ENCODE data around the gene SSRP1.

The SSRP1 gene

DNA sequence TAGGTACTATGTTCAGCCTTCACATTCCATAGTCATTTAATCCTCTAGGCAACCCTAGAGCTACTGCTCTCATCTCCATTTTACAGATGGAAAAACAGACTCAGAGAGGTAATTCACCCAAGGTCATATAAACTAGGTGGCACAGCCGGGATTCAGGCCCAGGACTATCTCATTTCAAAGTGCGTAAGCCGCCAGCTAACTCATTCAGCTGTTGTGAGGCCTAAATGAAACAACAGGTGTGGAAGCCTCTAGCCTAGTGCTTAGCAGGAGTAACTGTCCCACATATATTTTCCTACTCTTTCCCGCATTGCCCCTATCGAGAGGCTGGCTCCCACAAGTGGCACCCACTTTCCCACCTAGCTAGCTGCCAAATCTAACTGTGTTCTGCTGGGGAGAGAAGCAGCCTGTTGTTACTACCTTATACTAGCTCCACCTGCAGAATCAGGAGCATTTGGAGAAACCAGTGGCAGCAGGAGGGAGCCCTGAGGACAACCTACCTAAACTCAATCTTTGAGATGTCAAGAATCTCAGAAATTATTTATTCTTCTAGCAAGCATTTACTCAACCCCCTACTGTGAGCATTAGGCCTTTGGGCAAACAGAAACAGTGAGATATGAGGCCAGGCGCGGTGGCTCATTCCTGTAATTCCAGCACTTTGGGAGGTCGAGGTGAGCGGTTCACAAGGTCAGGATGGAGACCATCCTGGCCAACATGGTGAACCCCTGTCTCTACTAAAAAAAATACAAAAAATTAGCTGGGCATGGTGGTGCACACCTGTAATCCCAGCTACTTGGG, 24.4 kb upstream of the SSRP1 start:
- FAIRE-seq (no peak), DNase-seq (ENCODE audit: low spot score) (no peak)

DNA sequence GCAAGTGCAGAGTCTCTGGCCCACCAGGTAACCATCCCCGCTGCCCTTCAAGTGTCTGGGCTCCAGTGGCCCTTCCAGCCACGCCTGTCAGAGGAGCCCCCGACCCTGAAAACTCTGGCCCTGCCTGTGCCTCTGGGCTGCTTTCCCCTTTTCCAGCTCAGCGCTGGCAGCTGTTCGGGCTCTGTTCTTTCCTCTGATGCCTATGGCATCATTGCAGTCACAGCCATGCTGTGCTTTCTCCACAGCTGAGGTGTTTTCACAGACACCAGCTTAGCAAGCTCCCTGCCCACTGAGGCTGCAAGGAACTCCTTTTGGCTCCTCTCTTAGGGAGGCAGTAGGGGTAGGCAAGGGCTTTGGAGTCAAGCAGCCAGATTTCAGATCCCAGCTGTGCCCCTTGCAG, 23.7 kb upstream of the SSRP1 start:
- FAIRE-seq, result no peak
- DNase-seq (ENCODE audit: low spot score), result no peak

DNA sequence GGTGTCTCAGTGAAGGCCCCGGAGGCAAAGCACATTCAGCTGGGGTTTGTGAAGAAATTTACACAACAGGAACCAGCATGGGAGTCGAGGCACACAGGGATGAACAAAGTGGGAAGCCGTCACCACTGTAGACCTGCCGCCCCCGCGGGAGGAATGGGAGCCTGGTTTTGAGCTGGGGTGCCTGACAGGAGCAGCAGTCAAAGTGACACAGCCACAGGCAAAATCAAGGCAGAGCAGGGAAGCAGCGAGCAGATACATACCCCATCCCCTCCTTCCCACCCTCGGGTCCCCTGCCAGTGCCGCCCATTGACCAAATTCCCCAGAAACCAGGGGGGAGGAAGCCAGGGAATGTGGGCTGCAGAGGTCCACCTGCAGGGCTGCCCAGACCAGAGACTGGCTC, 23.3 kb upstream of the SSRP1 start:
- DNase-seq (ENCODE audit: low spot score) (no peak), FAIRE-seq (no peak)

- FAIRE-seq (no peak), DNase-seq (ENCODE audit: low spot score) (no peak)
Observed at GRCh38 chr11:57358543-57358961, 22.9 kb upstream of the SSRP1 start.

DNA sequence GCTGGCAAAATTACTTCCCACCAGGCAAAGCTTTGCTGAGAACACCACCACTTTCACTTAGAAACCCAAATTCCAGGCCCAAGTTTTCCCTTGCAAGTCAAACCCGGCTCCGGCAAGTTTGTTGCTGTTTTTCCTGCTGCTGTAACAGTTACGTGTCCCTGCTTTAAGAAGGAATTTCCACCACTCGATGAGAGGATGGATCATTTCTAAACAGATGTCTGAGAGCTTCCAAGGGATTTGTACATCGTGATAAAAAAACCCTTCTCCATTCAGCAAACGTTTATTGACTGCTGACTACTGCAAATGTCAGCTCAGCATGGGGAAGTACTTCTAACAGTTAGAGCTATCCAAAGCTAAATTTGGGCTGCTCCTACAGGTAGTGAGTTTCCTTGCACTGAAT, 22.2 kb upstream of the SSRP1 start:
- FAIRE-seq (no peak), DNase-seq (ENCODE audit: low spot score) (no peak)

- FAIRE-seq (no peak), DNase-seq (ENCODE audit: low spot score) (no peak)
Observed at GRCh38 chr11:57357310-57357709, 21.6 kb upstream of the SSRP1 start.

DNA sequence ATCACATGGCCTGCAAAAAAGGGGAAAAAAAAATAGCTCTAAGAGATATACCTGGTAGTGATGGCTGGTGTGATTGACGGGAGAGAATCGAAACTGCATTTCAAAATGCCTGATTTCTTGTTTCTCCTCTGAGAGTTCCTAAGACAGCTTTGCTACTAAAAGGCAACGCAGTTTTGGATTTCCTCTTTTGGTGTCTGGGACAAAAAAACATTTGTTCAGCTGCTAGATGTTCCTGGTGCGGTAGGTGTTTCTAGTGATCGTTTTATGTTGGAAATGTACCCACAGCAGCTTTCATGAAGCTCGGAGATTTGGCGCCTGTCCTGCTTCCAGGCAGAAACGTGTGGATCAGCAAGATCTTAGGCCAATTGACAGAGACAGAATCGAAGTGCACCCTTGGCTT, 20.6 kb upstream of the SSRP1 start:
- DNase-seq (ENCODE audit: low spot score), result no peak
- no peak for FAIRE-seq

- FAIRE-seq (no peak), DNase-seq (ENCODE audit: low spot score) (no peak)
Observed at GRCh38 chr11:57354699-57355098, 19.0 kb upstream of the SSRP1 start.

- FAIRE-seq (no peak), DNase-seq (ENCODE audit: low spot score) (no peak)
Observed at GRCh38 chr11:57353852-57354251, 18.2 kb upstream of the SSRP1 start.

DNA sequence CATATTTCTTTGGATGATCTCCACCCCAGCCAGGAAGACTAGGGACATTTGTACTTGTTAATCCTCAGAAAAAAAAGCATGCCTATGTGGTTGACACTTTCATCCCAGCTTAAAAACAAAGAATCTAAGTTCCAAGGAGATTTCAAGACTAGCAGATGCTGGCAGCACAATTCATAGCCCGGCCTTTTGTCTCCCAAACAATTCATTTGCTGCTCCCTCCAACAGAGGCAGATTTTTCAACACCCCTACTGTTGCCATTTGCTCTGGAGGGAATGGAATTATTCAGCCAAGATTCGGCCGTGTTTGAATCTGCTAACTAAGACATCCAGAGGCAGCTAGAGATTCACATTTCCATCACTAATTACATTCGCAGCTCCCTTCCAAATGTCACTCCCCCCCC, 17.8 kb upstream of the SSRP1 start:
- no peak for FAIRE-seq
- no peak for DNase-seq (ENCODE audit: low spot score)

- DNase-seq (ENCODE audit: low spot score) (no peak), FAIRE-seq (no peak)
Observed at GRCh38 chr11:57353036-57353435, 17.3 kb upstream of the SSRP1 start.

DNA sequence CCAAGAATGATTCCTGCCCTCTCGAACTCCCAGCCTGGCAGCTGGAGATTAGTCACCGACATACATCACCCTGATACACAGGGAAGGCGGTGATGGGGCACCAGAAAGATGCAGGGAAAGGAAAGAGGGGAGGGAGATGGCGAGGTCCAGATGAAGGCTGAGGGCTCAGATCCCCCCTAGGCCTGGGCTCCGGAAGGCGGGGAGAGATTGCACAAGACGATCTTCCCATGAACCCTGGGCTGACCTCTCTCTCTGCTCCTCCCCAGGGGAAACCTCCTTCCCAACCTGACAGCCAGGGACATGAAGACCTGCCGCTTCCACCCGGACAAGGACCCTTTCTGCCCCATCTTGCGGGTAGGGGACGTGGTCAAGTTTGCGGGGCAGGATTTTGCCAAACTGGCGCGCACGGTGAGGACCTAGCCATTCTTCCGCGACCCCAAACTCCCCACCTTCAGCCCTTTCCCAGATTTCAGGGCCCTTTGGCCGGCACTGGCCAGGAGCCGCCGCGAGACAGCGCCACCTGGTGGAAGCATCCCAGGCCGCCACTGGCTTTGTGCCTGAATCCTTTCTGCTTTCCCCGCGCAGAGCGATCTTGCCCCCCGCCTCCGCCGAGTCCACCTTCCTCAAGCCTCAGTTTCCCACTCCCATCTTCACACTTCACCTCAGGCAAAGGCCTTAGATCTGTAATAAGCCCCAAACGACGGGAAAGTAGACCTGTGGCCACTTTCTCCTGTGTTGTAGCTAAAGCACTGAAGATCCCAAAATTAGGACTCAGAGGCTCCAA, 14.0 kb upstream of the SSRP1 start:
- FAIRE-seq (peak; percentile 13), DNase-seq (ENCODE audit: low spot score) (peak; percentile 86)

DNA sequence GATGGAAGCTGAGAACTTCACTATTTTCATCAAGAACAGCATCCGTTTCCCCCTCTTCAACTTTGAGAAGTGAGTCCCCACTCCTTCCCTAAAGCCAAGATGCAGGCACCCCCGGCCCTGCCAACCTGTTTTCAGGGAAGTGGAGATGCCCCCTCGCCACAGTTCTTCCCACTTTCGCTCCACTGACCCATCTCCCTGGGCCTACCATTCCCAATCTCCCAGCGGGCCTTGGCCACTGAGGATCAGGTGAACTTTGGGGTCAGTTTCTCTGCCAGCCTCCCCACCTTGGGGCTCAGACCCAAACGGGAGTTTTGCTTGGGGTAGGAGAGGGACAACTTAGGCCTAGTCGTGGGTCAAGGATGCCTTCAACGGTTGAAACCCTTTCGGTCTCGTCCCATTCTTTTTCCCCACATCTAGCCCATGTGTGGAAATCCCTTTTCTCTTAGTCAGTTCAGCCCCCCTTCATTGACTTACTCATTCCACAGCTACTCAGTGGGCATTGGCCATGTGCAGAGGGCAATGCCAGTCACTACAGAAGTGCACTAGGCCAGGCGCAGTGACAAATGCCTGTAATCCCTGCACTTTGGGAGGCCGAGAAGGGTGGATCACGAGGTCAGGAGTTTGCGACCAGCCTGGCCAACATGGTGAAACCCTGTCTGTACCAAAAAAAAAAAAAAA, 13.1 kb upstream of the SSRP1 start:
- DNase-seq (ENCODE audit: low spot score), result no peak
- no peak for FAIRE-seq

DNA sequence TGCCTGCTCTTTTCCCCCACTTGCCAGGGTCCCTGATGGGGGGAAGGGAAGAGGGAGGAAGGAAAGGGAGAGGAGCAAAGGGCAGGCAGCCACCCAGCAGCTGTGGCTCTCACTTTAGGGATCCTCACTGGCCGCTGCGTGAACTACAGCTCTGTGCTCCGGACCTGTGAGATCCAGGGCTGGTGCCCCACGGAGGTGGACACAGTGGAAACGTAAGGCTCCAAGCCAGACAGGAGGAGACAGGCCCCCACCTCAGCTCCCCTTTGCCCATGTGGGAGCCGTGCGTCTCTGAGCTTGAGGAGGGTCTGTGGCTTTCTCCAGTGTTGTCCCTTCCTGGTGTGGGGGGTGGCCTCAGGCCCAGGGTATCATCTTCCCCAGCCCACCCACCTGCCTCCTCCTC, 12.4 kb upstream of the SSRP1 start:
- DNase-seq (ENCODE audit: low spot score) (no peak), FAIRE-seq (no peak)

GRCh38 chr11:57347336-57347735, 11.6 kb upstream of the SSRP1 start:
- FAIRE-seq, result no peak
- no peak for DNase-seq (ENCODE audit: low spot score)

DNA sequence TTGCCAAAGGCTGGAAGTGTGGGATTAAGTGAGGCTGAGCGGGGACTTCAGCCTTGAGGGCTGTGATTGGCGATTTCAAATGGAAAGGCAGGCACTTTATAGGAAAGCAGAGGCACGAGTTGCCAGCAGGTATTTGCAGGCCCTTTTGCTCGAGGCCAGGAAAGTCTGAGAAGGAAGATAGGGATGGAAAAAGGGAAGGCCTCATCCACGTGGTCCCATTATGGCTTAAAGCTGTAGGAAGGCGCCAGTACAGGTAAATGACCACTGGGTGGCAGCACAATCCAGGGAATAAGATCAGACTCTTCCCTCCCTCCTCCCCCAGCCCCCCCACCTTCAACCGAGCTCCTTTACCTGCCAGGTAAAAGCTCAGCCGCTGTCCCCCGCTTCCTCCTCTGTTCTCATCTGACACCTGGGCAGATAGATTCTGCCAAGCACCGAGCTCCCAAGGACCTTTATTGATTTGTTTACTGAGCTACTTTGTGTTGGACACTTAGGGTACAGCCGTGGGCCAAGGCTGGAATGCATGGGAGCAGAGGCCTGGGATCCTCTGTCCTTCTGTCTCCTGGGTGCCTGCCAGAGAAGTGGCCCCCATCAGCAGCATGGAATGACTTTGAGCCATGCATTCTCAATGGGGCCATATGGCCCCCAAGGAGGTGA, 10.0 kb upstream of the SSRP1 start:
- DNase-seq (ENCODE audit: low spot score), result peak; percentile 75
- FAIRE-seq, result peak; percentile 59

DNA sequence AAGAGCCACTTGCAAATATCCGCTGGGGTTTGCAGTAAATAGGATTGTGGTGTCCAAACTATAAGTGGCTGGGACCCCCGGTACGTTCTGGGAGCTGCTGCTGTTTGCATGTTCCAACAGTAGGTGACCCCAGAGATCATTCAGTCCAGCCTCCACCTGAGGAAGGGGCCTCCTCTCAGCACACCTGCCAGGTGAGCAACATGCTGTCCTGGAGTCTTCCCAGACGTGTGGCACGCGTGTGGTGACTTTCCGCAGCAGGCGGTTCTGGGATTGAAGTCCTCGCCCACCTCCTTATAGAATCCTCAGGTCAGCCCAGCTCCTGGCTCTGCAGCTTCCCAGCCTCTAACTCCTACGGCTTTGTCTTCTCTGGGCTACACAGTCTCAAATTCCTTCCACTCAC, 9.1 kb upstream of the SSRP1 start:
- DNase-seq (ENCODE audit: low spot score) (no peak), FAIRE-seq (no peak)

DNA sequence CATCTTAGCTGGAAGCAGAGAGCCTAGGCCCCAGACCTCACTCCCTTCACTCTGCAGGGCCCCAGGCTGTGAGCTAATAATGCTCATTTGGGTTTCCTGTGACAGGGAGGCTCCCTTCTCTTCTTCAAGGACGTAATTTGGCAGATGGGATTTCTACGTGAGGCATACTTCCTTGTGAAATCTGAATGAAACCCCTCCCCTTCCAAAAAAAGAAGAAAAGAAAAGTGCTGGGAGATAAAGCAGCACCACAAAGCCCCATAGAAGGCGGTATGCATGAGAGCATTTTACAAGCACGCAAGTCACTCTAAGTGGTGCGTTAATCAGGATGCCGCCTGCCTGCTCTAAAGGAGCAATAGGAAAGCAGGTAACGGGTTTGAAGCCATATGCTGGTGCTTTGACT, 8.1 kb upstream of the SSRP1 start:
- DNase-seq (ENCODE audit: low spot score) (no peak), FAIRE-seq (no peak)

DNA sequence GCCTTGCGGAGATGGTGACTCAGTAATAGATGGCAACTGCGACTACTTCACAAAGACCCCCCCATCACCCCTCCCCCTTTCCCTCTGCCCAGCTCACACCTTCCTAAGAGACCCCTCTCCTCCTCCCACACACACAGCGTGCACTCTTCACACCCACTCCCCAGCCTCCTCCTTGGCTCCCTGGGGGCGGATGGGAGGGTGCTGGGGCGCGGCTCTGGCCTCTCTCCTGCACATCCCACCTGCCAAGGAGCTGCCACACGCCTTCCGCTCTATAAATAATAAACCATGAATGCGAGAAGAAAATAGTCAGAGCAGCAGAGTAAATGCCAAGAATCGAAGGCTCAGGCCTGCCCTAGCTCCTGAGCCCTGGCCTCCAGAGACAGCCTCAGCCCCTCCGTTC, 7.0 kb upstream of the SSRP1 start:
- FAIRE-seq (no peak), DNase-seq (ENCODE audit: low spot score) (no peak)

GRCh38 chr11:57341250-57341808, 5.6 kb upstream of the SSRP1 start:
- no peak for DNase-seq (ENCODE audit: low spot score)
- no peak for FAIRE-seq

DNA sequence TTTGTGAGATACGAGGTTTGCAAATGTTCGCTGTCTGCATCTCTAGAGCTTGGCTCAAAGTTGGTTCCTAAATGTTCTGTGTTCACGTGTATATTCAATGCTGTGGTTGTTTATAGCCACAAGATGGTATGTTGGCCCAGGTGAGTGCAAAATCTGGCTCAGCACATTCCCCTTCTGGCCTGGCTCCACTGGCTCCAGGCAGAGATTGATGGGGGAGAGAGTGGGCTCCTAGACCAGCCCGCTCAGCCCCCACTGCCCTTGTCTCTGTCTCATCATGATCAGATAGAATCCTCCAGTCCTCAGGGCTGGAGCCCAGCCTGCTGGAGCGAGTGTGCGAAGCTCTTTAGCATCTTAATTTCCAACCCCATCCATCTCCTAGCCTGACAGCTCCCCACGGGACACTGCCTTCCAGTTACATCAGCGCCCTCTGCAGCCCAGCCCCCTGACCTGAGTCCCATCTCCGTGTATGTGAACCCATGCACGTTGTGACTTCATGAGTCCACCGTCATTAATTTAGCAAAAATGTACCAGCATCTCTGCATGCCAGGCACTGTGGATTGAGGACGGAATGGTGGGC, 4.4 kb upstream of the SSRP1 start:
- DNase-seq (ENCODE audit: low spot score), result no peak

More for the DNA sequence above, 4.4 kb upstream of the SSRP1 start:
- FAIRE-seq, result no peak

Data from urothelium cell line (cell line).